ENCODE results near the gene TTC4.
"Not testable (repeated sequence)": the region's sequence is repeated elsewhere in the genome, so short reads cannot be mapped to it uniquely, and the experiment has no call there.

The TTC4 gene

GRCh38 chr1:54751426-54751825 lies 35.8 kb downstream of the TTC4 start:
- DNase-seq, result no peak

- no peak for DNase-seq
Measured at GRCh38 chr1:54754045-54754444, 38.4 kb downstream of the TTC4 start.

GRCh38 chr1:54754486-54755285 lies 39.0 kb downstream of the TTC4 start:
- no peak for DNase-seq

- no peak for DNase-seq
Measured at GRCh38 chr1:54757833-54758232, 42.2 kb downstream of the TTC4 start.

GRCh38 chr1:54758678-54759348 lies 43.2 kb downstream of the TTC4 start:
- no peak for DNase-seq

- peak in 2 of 3 donors; percentile 30 to 36 for DNase-seq
Measured at GRCh38 chr1:54763816-54764132, 48.1 kb downstream of the TTC4 start.

- DNase-seq, result peak; percentile 100
Measured at GRCh38 chr1:54764133-54764921, 48.7 kb downstream of the TTC4 start, which contains the start of gene PARS2. Gene PARS2 (minus strand): TSS chr1:54764523. CDS start chr1:54759161, 5,362 bp downstream.

- no peak for DNase-seq
Measured at GRCh38 chr1:54764922-54765561, 49.4 kb downstream of the TTC4 start.

- DNase-seq, result no peak
Measured at GRCh38 chr1:54766726-54767125, 51.1 kb downstream of the TTC4 start.

- no peak for DNase-seq
Measured at GRCh38 chr1:54767526-54767925, 51.9 kb downstream of the TTC4 start.

- DNase-seq, result no peak
Measured at GRCh38 chr1:54768093-54768492, 52.4 kb downstream of the TTC4 start.

GRCh38 chr1:54772951-54773350 lies 57.3 kb downstream of the TTC4 start:
- no peak for DNase-seq

- DNase-seq, result peak in 1 of 3 donors; percentile 20
Measured at GRCh38 chr1:54774820-54775498, 59.3 kb downstream of the TTC4 start.

GRCh38 chr1:54775828-54776721 lies 60.4 kb downstream of the TTC4 start:
- DNase-seq, result not testable (repeated sequence)

- DNase-seq, result no peak
Measured at GRCh38 chr1:54777011-54777410, 61.4 kb downstream of the TTC4 start.

GRCh38 chr1:54777431-54777830 lies 61.8 kb downstream of the TTC4 start:
- no peak for DNase-seq

- DNase-seq, result no peak
Measured at GRCh38 chr1:54781023-54781723, 65.5 kb downstream of the TTC4 start.

- DNase-seq, result no peak
Measured at GRCh38 chr1:54782156-54782555, 66.5 kb downstream of the TTC4 start.

- DNase-seq, result no peak
Measured at GRCh38 chr1:54782588-54782987, 66.9 kb downstream of the TTC4 start.

- no peak for DNase-seq
Measured at GRCh38 chr1:54784066-54784465, 68.4 kb downstream of the TTC4 start.

GRCh38 chr1:54786778-54787177 lies 71.1 kb downstream of the TTC4 start:
- no peak for DNase-seq
